IPS-NIHi11 (cell line): ENCODE data around the gene TIAM1.

ENCODE experiments used
- DNase-seq: peaks from one replicate; pipeline ENCODE4 v3.0.0; 2012; ENCODE audit warnings: mixed read lengths, low spot score

Gene TIAM1

DNA sequence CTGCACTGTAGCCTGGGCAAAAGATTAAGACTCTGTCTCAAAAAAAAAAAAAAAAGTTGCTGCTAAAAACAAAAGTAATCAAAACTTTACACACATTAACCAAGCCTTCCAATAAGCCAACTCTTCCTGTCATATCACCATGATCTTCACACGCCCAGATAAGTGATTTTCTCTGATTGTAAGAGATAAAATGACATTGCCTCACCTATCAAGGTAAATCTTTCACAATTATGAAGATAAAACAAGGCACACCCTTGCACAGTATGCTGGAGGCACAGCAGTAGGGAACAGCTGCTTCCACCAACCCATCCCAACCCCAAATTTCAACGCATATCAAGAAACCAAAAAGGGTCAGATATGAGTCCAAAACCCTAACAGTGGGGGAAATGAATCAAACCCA lies 8.8 kb upstream of the TIAM1 start:
- no peak for DNase-seq

DNA sequence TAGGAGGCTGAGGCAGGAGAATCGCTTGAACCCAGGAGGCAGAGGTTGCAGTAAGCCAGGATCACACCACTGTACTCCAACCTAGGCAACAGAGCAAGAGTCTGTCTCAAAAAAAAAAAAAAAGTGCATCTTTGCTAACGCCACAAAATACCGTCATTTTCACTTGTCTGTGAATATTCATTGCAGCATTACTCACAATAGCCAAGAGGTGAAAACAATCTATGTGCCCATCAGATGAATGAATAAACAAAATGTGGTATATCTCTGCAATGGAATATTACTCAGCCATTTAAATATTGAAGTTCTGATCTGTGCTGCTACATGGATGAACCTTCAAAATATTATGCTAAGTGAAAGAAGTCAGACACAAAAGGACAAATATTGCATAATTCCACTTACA lies 7.9 kb upstream of the TIAM1 start:
- DNase-seq = no peak

DNA sequence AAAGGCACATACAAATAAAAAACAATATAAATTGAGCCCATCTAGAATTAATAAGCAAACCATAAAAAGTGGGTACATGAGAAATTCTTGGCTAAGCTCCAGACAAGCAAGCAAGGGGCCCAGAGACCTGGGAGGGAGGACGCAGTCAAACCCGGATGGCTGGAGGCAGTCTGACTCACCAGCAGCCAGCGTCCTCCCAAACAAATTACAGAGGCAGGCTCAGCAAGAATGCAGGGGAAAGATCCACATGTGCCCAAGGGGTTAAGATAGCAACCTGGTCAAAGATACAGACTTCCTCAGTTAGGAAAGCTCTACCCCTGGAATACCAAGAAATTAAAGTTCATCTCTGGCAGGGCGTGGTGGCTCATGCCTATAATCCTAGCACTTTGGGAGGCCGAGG lies 7.4 kb upstream of the TIAM1 start:
- peak; percentile 29 for DNase-seq

DNA sequence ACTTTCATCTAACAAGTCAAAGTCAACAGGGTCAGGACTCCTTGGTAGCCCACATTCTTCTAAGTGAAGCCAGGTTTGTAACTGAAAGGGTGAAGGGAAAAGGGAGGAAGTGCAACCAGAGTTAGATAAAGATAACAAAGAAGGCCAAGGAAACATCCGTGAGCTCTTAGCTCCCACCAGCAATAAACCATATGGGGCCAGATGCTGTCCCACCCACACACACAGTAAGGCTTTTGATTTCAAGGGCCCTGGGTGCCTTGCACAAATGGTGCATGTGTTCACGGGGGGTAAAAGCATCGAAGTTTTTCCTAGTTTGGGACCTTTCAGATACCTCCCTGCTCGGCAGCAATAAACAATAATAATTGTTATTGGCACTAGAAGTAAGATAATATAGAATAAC lies 5.1 kb upstream of the TIAM1 start:
- no peak for DNase-seq

DNA sequence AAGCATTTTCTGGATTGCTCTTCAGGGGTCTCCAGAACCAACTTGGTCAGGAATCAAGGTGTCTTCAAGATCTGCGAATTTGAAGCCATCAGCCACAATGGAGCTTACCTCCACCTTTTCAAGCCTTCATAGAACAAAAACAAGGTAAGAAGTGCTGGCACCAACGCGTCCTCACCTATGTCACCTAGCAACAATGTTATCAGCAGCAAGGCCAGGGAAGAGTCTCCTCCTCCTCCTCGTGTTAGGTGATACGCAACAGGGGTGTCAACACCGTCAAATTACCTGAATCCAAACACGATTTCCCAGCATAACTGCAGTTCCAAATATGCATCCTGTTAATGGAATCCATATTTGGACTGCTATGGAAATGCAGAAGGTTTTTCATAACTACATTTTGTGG lies 4.1 kb upstream of the TIAM1 start:
- no peak for DNase-seq

DNA sequence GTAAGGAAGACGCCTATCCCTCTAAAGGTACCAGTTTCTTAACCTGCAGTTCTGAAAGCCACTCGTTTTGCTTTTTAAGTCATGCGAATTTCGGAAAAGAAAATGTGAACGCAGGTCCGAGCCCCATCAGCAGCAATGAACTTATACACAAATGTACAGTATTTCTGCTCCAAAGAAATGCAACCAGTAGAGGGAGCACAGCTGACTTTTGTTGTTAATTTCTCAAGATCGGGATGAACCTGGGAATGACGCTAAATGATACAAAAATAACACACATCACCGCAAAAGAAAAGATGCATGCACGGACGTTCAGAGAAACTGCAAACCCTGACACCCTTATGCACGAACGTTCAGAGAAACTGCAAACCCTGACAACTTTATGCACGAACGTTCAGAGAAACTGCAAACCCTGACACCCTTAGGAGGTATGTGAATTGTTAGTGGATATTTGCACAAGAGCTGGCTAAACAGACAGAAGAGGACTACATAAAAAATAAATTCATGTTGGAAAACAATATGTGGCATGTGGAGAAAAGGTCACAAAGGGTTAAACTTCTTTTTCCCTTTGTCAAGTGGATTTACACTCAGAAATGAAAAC lies 3.5 kb upstream of the TIAM1 start:
- no peak for DNase-seq

DNA sequence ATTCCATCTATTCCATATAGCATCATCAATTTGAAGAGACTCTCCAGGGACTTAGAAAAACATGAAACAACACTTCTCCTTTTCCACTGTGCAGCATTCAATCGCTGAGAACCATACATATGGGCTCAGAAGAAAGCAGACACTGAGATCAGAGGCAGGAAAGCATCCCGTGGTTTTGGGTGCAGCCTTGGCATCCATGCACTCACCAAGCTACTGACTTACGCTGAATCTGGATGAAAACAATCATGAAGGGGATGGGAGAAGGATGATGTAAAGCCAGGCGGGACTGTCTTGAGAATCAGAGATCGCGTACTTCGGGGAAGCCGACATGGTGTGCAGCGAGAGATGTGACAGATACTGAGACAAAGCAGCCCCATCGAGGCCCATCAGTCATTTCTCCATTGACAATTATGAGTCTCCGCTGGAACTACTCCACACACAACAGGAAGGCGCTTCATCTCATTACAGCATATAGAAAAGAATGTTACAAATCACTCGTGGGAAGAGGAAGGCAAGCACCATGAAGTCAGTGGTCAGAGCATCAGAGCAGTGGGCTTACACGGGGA lies 2.3 kb upstream of the TIAM1 start:
- no peak for DNase-seq

DNA sequence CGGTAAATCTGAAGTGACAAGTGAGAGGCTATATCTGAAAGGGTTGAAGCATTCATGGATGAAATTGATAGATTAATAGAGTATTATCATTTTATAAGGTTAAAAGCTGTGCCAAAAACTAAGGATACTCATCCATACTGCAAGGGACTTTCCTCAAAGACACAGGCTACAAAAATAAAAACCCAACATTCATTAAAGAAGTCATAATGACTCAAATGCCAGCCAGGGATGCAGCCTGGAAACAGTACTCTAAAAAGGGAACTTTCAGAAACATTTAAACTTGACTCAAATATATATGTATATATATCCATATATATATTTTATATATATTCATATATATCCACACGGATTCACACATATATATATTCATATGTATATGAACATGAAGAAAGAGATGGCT lies 1.1 kb upstream of the TIAM1 start:
- no peak for DNase-seq

DNA sequence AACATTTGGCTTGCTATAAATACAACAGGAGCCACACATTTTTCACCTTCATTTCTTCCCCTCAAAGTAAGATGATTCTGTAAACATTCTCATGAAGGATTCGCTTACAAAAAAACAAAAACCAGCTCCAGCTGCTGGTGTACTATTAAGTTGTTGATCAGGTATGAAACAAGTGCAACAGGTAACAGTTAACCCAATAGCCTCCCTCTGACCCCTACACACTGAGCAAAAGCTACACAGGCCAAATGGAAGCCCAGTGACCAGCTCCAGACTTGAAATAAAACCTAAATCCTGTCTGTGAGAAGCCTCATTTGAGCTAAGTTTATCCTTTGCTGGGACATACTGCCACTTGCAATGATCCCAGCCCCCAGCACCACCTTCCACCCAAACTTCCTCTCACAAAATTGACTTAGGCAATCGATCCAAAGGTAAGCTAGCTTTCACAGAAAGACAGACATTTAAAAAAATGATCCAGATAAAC lies 991 bp downstream of the TIAM1 start:
- DNase-seq = no peak

DNA sequence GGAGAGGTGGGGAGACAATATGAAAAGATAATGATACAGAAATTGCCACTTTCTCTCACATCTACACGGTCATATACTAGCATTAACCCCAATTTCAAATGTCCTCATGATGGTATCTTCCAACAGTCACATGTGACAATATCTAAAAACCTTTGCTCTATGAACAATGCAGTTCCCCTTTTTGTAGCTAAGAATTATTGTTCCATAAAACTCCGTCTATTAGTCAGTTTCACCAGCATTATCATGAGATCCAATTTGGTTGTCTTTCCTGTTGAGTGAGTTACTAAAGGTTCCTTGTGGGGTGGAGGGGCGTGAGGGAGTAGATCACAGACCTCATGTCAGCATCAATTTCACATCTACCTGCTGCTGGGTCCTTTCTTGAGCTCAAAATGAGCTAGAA lies 1.7 kb downstream of the TIAM1 start:
- no peak for DNase-seq

GRCh38 chr21:31340942-31341487 lies 3.0 kb downstream of the TIAM1 start:
- DNase-seq = no peak

GRCh38 chr21:31340514-31340913 lies 3.5 kb downstream of the TIAM1 start:
- DNase-seq = no peak

DNA sequence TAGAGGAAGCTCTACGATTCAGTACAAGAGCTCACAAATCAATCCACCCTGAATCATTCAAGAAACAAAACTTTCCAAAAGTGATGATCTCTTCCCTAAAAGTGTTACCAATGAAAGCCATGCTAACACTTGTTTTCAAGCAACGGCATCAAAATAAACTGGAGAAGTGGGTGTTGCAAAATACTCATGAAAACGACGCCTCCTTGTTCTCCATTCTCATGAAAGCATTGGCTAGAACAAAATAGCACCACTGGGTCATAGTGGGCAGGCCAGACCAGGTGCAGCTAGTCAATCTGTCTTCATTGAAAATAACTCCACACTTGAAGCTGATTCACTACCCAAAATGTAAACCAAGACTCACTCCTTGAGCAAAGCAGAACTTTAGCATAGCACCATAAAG lies 4.3 kb downstream of the TIAM1 start:
- DNase-seq = no peak

GRCh38 chr21:31338908-31339368 lies 5.1 kb downstream of the TIAM1 start:
- no peak for DNase-seq

DNA sequence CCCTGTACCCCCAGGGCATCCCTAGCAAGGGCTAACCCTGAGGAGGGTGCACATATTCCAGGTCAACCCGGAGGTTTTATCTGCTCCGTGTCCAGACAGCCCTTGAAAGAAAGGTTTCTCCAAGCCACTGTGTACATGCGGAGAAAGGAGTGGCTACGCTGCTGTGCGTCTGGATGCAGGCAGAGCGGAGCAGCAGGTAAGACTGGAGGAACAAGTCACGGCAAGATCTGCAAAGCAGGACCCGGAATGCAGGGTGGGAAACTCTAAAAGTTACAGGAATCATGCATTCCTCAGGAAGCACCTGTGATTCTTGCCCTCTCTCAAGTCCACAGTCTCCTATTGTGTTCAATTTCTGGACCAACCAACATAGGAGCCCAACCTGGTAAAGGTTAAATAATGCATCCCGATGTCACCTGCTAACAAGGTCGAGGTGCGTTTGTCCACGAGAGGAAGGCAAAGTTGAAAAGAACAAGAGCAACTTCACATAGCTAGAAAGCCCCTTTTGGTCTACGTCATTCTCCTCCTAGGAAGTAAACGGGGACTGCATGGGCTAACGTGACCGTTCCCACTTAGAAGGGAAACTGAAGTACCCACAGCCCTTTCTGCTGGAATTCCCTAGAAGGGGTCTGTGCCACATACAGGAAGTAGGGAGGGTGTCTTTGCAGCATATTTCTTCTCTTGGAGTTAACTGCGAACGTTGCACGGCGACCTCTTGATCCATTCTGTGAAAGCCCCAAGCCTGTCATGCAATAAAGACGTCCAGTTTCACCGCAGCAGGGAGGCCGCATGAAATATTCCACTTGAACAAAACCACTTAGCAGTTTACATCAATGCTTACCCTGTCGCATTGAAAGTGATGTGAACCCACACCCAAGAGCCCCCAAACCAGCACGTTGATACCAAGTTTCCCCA lies 5.8 kb downstream of the TIAM1 start:
- DNase-seq = no peak

- DNase-seq = no peak
Measured at GRCh38 chr21:31337086-31337485, 7.0 kb downstream of the TIAM1 start.

- DNase-seq = no peak
Measured at GRCh38 chr21:31336739-31337040, 7.4 kb downstream of the TIAM1 start.

GRCh38 chr21:31335957-31336738 lies 7.9 kb downstream of the TIAM1 start:
- no peak for DNase-seq

GRCh38 chr21:31334648-31335121 lies 9.4 kb downstream of the TIAM1 start:
- no peak for DNase-seq

DNA sequence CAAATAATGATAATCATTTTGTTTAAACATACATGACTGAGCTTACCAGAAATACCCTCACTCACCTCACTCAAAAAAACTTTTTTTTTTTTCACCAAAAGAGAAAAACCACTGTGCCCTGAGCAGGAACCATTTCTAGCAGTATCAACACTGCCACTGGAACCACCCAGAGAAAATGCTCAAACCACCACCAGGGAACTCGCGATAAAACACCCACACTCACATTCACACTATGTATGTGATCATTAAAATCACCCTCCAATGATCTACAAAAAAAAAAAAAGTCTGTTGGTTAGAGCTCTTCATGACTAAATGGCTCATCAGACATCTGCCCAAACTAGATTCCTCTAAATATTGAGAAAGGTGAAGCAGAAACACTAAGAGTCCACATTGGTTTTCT lies 11.5 kb downstream of the TIAM1 start:
- DNase-seq = no peak

DNA sequence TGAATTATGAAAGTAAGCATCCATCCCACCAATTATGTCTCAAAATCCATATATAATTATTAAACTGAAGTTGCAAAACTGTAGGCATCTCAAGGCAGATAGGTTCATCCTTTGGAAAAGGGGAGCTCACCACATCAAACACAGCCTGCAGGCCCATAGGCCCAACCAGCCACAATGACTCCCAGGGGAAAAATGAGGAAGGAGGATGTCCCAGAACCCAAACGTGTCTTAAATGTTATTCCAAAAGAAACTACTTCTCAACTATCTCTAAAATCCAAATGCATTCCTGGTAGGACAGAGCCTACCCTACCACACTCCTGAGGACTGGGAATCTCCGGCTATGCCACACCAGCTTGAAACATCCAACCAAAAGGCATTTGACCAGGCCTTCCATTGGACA lies 12.8 kb downstream of the TIAM1 start:
- DNase-seq = no peak

GRCh38 chr21:31330144-31330483 lies 13.9 kb downstream of the TIAM1 start:
- DNase-seq = no peak
